ENCODE results near the gene RAPGEF5. TPM values are rescaled to one million over a fixed set of nuclear protein-coding genes. Genes with fewer than 3 reads are reported as not detected.

Gene RAPGEF5
- polyA plus RNA-seq, 1 of the 3 experiments (the other 2 are of a cell fraction): 1.2 TPM

DNA sequence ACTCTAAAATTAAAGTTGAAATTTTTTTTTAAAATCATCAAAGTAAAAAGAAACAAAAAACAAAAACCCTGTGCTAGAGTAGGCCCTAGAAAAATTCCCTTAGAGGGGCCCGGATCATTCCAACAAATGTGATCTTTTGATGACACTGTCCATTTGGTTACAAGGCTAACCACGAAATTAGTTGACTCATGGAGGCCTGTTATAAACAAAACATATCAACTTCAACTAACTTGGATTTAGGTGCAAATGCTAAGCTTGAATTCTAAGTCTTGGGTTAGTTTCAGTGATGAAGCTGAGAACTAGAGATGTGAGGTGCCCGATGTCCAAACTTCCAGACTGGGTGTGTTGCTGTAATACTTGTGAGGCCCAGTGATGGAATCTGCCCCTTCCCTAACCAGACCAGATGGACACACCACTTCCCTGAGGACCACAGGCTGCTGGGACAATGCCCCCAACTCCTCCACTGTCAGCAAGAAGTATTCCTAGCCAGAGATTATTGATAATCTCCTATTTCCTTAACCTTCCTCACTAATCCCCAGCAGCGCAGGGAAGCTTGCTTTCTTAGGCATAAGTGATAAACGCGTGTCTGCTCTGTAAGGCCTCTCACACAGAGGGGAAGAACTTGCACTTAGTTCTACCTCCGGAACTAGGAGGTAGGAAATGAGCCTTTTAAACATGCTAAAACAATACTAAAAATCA is 108.7 kb downstream of the RAPGEF5 start:
- 84% methylated on average over 7 of the region's 7 CpGs for WGBS (ENCODE audit: low lambda C conversion rate)
- Histone ChIP-seq H3K4me3 (ENCODE audit: low read depth in 2 of 2, low read length in 1 of 2) (no peak overlapping the region), H3K27ac (ENCODE audit: low read depth in 2 of 2, low read length in 1 of 2) (no peak overlapping the region), H3K4me1 (ENCODE audit: control insufficient read depth in 1 of 2, insufficient read depth in 2 of 2, low read depth in 1 of 2, low read length in 1 of 2) (peaks cover 0 to 13% of the 10 kb centered on the region in 2 experiments; a peak in 2 of 4 replicates), H3K4me2 (no peak overlapping the region), H3K9me3 (no peaks in the 10 kb centered on the region; the same call in 1 of the 2 replicates), H3K9me2 (no peaks in the 10 kb centered on the region), H3F3A (replicated peaks; ENCODE audit: insufficient read depth) (no peaks in the 10 kb centered on the region), H3K79me2 (ENCODE audit: insufficient read depth) (no peaks in the 10 kb centered on the region), H2AFZ (ENCODE audit: low read depth) (no peak overlapping the region), H3K9ac (no peak overlapping the region), H3K36me3 (replicated peaks in 1 of 2; ENCODE audit: control insufficient read depth in 1 of 2, insufficient read depth in 2 of 2, low read length in 1 of 2) (peaks cover 0 to 10% of the 10 kb centered on the region in 2 experiments), H4K20me1 (ENCODE audit: insufficient read depth) (no peaks in the 10 kb centered on the region), H3K27me3 (ENCODE audit: insufficient read depth) (no peaks in the 10 kb centered on the region)
- ChIA-PET CTCF (no interaction called here), POLR2A (no interaction called here)
- no peak for DNase-seq
- no peak for TF ChIP-seq FOXM1 (IDR thresholded peaks at IDR 0.05; ENCODE audit: low read depth)
- TF ChIP-seq RFX5 (IDR thresholded peaks at IDR 0.05; ENCODE audit: low read length): no peak

DNA sequence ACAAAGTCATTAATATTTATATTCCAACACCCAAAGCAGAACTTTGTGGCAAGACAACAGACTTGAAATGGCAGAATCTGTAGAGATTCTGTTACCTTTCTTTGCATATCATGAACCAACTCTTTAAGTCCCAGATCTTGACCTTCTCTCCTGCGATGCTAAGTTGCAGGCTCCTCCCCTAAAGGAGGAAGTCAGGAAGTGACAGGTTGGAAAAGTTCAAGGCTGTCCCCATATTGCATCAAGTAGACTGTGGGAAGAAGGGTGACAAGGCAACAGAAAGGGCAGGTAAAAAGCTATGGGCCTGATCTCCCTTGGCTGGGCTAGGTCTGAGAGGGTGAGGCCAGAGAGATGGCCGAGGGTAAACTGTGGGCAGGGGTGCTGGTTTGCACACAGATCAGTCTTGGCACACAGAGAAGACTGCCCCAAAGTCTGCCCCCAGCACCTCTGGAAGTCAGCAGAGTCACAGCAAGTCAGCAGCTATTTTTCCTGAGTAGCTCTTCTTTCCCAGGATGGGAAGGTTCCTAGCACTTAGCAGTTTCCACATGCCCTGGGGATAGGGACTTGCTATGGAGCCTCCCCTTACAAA is 115.1 kb downstream of the RAPGEF5 start:
- no peak overlapping the region for H3K4me2 ChIP-seq
- TF ChIP-seq, protein P1, sequence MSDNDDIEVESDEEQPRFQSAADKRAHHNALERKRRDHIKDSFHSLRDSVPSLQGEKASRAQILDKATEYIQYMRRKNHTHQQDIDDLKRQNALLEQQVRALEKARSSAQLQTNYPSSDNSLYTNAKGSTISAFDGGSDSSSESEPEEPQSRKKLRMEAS (IDR thresholded peaks at IDR 0.05; ENCODE audit: low read depth): no peak
- TF ChIP-seq CHD2 (IDR thresholded peaks at IDR 0.05; ENCODE audit: low read length, partially characterized antibody) (no peak), POLR2AphosphoS5 (IDR thresholded peaks at IDR 0.05; ENCODE audit: low read depth, low read length) (no peak), TEAD4 (IDR thresholded peaks at IDR 0.05; ENCODE audit: borderline replicate concordance, insufficient read depth) (no peak), SMC3 (IDR thresholded peaks at IDR 0.05; ENCODE audit: low read depth, low read length) (no peak), TAF1 (IDR thresholded peaks at IDR 0.05; ENCODE audit: borderline replicate concordance, low read depth, low read length) (no peak), YY1 (IDR thresholded peaks at IDR 0.05; ENCODE audit: low read depth) (no peak), MEF2A (IDR thresholded peaks at IDR 0.05; ENCODE audit: borderline replicate concordance, low read depth) (no peak), RXRA (IDR thresholded peaks at IDR 0.05; ENCODE audit: borderline replicate concordance, low read depth) (no peak), GATA2 (CRISPR knock-in tag; IDR thresholded peaks at IDR 0.05) (no peak)
- TF ChIP-seq, protein P2, sequence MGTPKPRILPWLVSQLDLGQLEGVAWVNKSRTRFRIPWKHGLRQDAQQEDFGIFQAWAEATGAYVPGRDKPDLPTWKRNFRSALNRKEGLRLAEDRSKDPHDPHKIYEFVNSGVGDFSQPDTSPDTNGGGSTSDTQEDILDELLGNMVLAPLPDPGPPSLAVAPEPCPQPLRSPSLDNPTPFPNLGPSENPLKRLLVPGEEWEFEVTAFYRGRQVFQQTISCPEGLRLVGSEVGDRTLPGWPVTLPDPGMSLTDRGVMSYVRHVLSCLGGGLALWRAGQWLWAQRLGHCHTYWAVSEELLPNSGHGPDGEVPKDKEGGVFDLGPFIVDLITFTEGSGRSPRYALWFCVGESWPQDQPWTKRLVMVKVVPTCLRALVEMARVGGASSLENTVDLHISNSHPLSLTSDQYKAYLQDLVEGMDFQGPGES (IDR thresholded peaks at IDR 0.05; ENCODE audit: low read depth, low read length): no peak
- TF ChIP-seq, protein P3, sequence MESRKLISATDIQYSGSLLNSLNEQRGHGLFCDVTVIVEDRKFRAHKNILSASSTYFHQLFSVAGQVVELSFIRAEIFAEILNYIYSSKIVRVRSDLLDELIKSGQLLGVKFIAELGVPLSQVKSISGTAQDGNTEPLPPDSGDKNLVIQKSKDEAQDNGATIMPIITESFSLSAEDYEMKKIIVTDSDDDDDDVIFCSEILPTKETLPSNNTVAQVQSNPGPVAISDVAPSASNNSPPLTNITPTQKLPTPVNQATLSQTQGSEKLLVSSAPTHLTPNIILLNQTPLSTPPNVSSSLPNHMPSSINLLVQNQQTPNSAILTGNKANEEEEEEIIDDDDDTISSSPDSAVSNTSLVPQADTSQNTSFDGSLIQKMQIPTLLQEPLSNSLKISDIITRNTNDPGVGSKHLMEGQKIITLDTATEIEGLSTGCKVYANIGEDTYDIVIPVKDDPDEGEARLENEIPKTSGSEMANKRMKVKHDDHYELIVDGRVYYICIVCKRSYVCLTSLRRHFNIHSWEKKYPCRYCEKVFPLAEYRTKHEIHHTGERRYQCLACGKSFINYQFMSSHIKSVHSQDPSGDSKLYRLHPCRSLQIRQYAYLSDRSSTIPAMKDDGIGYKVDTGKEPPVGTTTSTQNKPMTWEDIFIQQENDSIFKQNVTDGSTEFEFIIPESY (IDR thresholded peaks at IDR 0.05; ENCODE audit: borderline replicate concordance, low read depth): no peak
- TF ChIP-seq, protein P4, sequence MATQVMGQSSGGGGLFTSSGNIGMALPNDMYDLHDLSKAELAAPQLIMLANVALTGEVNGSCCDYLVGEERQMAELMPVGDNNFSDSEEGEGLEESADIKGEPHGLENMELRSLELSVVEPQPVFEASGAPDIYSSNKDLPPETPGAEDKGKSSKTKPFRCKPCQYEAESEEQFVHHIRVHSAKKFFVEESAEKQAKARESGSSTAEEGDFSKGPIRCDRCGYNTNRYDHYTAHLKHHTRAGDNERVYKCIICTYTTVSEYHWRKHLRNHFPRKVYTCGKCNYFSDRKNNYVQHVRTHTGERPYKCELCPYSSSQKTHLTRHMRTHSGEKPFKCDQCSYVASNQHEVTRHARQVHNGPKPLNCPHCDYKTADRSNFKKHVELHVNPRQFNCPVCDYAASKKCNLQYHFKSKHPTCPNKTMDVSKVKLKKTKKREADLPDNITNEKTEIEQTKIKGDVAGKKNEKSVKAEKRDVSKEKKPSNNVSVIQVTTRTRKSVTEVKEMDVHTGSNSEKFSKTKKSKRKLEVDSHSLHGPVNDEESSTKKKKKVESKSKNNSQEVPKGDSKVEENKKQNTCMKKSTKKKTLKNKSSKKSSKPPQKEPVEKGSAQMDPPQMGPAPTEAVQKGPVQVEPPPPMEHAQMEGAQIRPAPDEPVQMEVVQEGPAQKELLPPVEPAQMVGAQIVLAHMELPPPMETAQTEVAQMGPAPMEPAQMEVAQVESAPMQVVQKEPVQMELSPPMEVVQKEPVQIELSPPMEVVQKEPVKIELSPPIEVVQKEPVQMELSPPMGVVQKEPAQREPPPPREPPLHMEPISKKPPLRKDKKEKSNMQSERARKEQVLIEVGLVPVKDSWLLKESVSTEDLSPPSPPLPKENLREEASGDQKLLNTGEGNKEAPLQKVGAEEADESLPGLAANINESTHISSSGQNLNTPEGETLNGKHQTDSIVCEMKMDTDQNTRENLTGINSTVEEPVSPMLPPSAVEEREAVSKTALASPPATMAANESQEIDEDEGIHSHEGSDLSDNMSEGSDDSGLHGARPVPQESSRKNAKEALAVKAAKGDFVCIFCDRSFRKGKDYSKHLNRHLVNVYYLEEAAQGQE (IDR thresholded peaks at IDR 0.05; ENCODE audit: low read depth, low read length): no peak
- peaks cover 5% of the 10 kb centered on the region for H3F3A ChIP-seq (replicated peaks; ENCODE audit: insufficient read depth)
- H3K27me3 ChIP-seq (ENCODE audit: insufficient read depth): no peaks in the 10 kb centered on the region
- H3K4me3 ChIP-seq (ENCODE audit: low read depth in 2 of 2, low read length in 1 of 2): no peak overlapping the region
- H2AFZ ChIP-seq (ENCODE audit: low read depth): no peak overlapping the region
- no peaks in the 10 kb centered on the region for H3K4me1 ChIP-seq (ENCODE audit: control insufficient read depth in 1 of 2, insufficient read depth in 2 of 2, low read depth in 1 of 2, low read length in 1 of 2)
- ChIA-PET CTCF (interaction anchor here (1.0 kb wide), 1 partner anchor 8 kb away, joined by 4 read pairs; no protein-coding TSS in a partner anchor), POLR2A (no interaction called here)
- H3K9me2 ChIP-seq: no peaks in the 10 kb centered on the region
- H3K79me2 ChIP-seq (ENCODE audit: insufficient read depth): no peaks in the 10 kb centered on the region
- no peak overlapping the region for H3K9ac ChIP-seq
- no peaks in the 10 kb centered on the region; the same call in 1 of the 2 replicates for H3K9me3 ChIP-seq
- H3K36me3 ChIP-seq (replicated peaks in 1 of 2; ENCODE audit: control insufficient read depth in 1 of 2, insufficient read depth in 2 of 2, low read length in 1 of 2): peaks cover 0 to 9% of the 10 kb centered on the region in 2 experiments
- no peak for DNase-seq
- H4K20me1 ChIP-seq (ENCODE audit: insufficient read depth): no peaks in the 10 kb centered on the region
- H3K27ac ChIP-seq (ENCODE audit: low read depth in 2 of 2, low read length in 1 of 2): no peak overlapping the region
- WGBS (ENCODE audit: low lambda C conversion rate): 70% methylated on average over 2 of the region's 2 CpGs
